Sigmoid colon (tissue), 4 donors: ENCODE measurements around the gene WASHC3.

Experiments used
- CTCF ChIP-seq, 4 experiments: fragments of 450-650 bp in 3 of 4; fragments of 200-600 bp in 1 of 4; IDR thresholded peaks; one replicate each; pipeline ENCODE4 v1.5.1; 2016 to 2019; ENCODE audit warnings: antibody characterized with exemption in 4 of 4, mild to moderate bottlenecking in 3 of 4, moderate library complexity in 2 of 4
- POLR2A ChIP-seq, 2 donors: fragments of 450-650 bp; IDR thresholded peaks; one replicate each; pipeline ENCODE4 v1.6.1; 2016; ENCODE audit warnings: antibody characterized with exemption in 2 of 2, mild to moderate bottlenecking in 2 of 2, moderate library complexity in 2 of 2
- POLR2AphosphoS5 ChIP-seq, 4 donors: sonication (generic); formaldehyde crosslinking; IDR thresholded peaks; one replicate each; pipeline ENCODE4 v1.6.1; 2017; ENCODE audit warnings: antibody characterized with exemption in 4 of 4

- TF ChIP-seq POLR2A (IDR thresholded peaks at IDR 0.05) (no peak), CTCF (IDR thresholded peaks at IDR 0.05) (no peak), POLR2AphosphoS5 (IDR thresholded peaks at IDR 0.05) (no peak)
Observed at GRCh38 chr12:102095677-102096263, 34.0 kb upstream of the WASHC3 start.
